ENCODE measurements around the gene GPM6B.

GPM6B gene

DNA sequence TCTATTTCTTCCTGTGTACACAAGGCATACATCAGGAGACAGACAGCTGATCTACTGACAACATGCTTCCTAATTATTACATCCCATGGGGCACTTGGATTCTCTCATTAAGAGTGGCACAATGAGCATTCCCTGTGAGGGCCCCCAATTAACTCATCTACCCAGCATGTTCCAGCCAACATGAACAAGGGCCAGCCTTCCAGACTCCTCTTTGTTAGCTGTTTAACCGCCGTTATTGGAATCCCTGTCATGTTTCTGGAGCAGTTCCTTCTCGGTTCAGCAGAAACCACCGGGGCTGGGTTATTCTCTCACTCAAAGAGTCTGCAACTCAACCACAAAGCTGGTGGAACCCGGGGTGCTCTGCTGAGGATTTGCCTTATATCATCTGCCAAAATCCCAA, 9.9 kb upstream of the GPM6B start:
- FAIRE-seq = no peak
- no peak for DNase-seq (ENCODE audit: insufficient read length, low spot score)

DNA sequence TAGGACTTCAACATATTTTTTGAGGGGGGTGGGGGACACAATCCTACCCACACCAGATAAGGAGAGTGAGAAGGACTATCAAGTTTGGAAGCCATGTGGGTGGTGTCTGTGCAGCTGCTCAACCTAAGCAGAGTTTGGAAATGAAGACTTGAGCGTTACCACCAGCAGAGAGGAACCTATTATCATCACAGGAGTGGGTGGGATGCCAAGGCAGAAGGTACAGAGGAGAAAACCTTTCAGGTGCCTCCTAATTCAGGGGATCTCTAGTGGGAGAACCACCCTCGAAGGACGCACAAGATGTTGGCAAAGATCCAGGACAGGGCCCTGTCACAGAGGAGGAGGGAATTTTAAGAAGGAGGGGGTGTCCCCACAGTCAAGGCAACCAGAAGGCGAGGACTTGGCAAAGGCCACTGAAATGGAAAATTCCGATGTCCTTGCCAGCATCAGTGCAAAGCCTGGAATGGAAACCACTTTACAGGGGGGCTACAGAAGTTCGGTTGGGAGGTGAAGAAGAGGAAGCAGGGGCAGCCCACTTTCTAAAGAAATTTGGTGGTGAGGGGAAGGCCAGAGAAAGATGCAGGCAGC, 8.4 kb upstream of the GPM6B start:
- FAIRE-seq (no peak), DNase-seq (ENCODE audit: insufficient read length, low spot score) (no peak)

DNA sequence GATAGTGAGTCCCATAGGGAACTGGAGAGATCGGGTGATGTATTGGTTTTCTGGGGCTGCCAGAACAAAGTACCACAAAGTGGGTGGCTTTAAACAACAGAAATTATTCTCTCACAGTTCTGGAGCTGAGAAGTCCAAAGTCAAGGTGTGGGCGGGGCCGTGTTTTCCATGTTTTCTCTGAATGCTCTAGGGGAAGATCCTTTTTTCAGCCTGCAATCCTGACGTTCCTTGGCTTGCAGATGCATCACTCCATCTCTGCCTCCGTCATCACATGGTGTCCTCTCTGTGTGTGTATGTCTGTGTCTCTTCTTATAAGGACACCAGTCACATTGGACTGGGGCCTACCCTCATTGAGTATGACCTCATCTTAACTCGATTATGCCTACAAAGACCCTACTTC, 7.9 kb upstream of the GPM6B start:
- FAIRE-seq = no peak
- no peak for DNase-seq (ENCODE audit: insufficient read length, low spot score)

DNA sequence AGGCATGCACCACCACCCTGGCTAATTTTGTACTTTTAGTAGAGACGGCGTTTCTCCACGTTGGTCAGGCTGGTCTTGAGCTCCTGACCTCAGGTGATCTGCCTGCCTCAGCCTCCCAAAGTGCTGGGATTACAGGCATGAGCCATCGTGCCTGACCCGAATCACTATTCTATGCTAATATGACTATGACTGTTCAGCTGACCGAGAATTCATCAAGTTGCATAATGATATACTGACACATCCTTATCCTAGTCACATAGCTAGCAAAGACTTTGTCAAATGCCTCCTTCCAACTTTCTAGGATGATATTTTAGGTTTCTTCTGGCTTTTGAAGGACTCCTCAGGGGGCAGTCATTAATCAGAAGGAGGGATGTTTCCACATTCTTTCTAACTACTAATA, 4.8 kb upstream of the GPM6B start:
- DNase-seq (ENCODE audit: insufficient read length, low spot score) = no peak
- FAIRE-seq = no peak

DNA sequence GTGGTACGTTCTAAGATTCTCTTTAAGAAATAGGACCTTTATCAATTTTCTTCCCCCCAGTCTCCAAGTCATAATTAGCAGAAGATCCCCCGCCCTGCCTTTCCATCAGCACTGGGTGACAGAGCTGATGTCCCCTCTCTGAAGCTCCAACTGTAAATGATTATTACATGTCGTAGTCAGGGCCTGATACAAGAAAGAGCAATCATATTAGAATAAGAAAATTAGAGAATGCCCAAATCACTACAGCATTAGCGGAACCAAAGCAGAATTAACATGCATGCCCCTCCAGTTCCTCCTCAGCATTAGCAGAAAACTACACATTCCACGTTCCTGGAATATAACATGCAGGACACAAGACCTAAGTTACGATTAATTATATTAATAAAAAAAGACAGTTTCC, 717 bp downstream of the GPM6B start:
- no peak for DNase-seq (ENCODE audit: insufficient read length, low spot score)
- no peak for FAIRE-seq

DNA sequence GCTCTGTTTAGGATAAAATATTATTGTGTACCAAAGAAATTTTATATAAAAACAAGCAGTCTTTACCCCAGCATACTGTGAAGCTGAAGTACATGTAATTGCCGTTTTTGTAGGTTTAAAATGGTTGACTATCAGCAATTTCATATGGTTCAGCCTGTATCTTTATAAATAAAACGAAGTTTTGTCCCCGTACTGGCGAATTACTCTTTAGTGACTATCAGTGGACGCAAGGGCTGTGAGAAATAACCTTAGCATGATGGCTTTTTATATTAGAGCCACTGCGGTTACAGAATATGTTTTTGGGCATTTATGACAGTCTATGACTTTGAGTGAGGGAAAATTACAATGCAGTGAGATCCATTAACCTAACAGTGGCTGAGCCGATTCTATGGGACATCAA, 1.2 kb downstream of the GPM6B start:
- FAIRE-seq (no peak), DNase-seq (ENCODE audit: insufficient read length, low spot score) (no peak)

DNA sequence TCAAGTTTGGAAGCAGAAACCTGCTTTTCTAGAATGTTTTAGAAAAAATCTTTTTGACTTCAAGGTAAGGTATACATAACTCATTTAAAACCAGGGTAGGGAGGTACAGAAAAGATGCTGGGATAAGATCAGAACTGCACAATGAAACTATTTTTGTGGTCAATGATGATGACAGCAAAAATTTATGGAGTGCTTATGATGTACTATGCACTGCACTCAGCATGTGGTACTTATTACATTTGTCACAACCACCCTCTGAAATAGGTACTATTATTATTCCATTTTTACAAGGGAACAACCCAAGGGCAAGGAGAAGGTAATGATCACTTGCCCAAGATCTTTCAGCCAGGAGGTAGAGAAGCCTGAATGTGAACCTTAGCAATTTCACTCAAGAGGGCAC, 8.0 kb downstream of the GPM6B start:
- FAIRE-seq = no peak
- no peak for DNase-seq (ENCODE audit: insufficient read length, low spot score)

DNA sequence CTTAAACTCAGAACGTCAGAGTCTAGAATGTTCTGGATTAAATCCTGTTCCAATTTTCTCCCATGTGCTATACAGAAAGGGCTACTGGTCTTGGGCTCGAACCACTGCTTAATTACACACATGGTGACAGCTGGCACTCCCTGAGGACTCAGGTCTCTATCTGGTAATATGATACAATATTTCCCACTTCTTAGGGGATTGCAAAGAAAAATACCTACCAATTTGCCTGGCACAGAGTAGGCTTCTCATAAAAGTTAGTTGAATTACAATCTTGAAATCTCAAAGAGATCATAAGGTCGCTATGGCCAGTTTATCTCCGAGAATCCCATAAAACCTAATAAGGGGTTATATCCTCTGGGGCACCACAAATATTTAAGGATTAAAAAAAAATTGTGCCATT, 8.6 kb downstream of the GPM6B start:
- DNase-seq (ENCODE audit: insufficient read length, low spot score) = no peak
- no peak for FAIRE-seq

DNA sequence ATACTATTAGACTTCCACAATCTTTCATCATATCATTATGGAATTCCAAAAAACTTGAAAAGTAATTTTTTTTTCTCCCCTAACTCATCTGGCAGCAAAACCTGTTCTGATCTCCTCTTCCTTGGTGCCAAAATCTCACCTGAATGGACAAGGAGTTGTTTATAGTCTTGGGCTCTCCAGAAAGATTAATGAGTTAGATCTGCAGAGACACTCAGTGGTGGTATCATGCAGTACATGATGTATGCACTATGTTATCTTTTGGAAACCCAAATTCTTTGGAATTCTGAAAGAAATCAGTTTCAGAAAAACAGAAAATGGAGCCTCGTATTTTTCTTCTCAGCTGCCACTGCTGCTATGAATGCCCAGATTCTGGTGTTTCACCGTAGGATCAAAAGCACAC, 11.7 kb downstream of the GPM6B start:
- no peak for DNase-seq (ENCODE audit: insufficient read length, low spot score)
- FAIRE-seq = no peak

DNA sequence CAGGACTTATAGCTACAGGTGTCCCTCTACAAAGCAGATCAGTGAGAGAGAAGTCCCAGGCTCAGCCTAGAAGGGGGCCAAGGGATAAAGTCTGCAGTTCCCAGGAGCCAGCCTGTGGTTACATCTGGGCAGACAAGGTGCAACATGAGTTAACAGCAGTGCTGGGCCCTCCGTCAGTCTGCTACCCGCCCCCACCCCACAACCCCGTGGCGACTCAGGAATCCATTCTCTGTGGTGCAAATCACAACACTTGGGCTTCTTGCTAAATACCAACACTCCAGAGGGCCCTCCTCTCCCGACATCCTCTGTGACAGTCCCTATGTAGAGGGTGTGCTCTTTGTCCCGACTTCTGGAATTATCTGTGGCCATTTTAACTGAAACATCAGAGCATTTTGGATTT, 13.8 kb downstream of the GPM6B start:
- FAIRE-seq (no peak), DNase-seq (ENCODE audit: insufficient read length, low spot score) (no peak)

DNA sequence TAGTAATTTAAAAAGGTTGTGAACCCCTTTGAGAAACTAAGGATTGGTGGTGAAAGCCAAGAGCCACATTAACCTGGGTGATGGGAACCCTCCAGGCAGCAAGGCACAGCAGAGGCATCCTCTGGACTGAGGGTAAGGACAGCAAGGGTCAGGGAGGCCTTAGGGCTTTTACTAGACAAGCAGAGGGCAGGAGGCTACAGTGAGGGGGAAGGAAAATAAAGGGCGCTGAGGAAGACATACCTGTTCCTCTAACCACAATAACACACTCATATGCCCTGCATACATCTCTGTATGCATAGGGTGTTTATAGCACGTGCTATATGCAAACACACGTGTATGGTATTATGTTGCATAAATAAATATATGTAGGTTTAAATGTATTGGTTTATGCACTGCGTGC, 18.7 kb downstream of the GPM6B start:
- DNase-seq (ENCODE audit: insufficient read length, low spot score) (no peak), FAIRE-seq (no peak)

DNA sequence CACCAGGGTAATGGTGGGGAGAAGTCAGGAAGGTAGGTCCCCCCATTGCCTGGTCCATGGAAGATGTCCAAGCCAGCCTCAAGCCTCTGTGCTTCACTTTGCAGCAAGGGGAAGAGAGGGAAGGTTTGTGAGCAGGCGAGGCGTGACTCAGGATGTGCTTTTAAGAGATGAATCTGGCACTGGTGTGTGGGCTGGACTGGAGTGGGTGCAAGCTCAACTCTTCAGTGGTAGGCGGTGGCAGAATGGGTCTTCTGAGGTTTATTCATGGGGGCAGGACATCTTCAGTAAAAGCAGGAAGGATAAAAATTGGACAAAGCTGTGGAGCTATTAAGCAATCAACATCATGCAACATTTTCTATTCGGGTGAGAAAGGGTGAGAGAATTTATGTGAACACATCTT, 19.4 kb downstream of the GPM6B start:
- no peak for FAIRE-seq
- no peak for DNase-seq (ENCODE audit: insufficient read length, low spot score)

DNA sequence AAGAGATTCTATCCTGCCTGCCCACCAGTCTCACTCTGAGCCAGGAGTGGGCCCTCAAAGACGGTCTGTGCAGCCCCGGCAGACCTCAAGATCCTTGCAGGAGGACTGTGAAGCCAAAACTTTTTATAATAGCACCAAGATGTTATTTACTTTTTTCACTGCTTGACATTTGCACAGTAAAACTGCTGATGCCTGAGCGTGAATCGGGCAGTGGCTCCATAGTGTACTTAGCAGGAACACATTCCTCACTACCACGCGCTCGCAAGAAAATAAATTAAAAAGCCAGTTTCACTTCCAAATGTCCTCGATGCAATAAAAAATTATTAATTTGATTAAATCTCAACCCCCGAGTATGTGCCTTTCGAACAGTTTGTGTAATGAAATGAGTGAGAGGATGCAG, 22.5 kb downstream of the GPM6B start:
- FAIRE-seq = no peak

DNA sequence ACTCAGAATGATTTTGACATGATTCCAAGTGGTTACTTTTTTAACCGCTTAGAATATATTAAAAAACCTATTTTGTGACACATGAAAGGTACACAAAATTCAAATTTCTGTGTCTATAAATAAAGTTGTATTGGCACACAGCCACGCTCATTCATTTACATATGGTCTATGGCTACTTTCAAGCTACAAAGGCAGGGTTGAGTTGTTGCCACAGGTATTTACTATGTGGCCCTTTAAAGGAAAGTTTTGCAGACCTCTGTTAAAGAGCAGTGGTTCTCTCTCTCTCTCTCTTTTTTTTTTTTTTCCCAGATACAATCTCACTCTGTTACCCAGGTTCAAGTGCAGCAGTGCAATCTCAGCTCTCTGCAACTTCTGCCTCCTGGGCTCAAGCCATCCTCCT, 23.0 kb downstream of the GPM6B start:
- FAIRE-seq = no peak

More for the DNA sequence above, 22.5 kb downstream of the GPM6B start:
- no peak for DNase-seq (ENCODE audit: insufficient read length, low spot score)

DNA sequence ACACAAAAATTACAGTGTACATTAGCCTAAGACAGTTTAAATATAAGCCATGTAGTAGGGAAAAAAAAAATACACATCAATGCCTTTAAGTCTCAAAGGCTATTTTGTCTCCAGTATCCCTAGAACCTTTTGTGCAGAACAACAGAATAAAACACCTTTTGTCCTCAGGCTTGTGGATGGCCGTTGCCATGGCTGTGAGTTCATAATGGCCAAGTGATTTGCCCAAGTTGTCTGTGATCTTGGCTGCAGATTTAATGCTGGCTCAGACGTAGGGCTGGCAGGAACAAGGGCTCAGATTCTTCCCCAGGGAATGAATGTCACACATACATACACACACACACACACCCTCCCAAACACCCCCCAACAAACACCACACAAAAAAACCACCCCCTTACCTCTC, 25.3 kb downstream of the GPM6B start:
- no peak for FAIRE-seq
- no peak for DNase-seq (ENCODE audit: insufficient read length, low spot score)

More for the DNA sequence above, 23.0 kb downstream of the GPM6B start:
- DNase-seq (ENCODE audit: insufficient read length, low spot score) = no peak

DNA sequence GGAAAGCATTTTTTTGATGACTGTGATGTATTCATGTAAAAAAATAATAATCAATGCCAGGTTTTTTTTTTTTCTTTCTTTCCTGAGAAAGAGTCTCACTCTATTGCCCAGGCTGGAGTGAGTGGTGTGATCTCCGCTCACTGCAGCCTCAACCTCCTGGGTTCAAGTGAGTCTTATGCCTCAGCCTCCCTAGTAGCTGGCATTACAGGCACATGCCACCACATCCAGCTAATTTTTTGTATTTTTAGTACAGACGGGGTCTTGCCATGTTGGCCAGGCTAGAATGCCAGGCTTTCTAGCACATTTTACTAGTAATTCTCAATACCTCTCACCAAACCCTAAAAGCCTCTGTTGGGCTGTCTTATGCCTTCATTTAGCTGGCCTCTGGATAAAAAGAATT, 25.7 kb downstream of the GPM6B start:
- DNase-seq (ENCODE audit: insufficient read length, low spot score) = no peak
- no peak for FAIRE-seq

DNA sequence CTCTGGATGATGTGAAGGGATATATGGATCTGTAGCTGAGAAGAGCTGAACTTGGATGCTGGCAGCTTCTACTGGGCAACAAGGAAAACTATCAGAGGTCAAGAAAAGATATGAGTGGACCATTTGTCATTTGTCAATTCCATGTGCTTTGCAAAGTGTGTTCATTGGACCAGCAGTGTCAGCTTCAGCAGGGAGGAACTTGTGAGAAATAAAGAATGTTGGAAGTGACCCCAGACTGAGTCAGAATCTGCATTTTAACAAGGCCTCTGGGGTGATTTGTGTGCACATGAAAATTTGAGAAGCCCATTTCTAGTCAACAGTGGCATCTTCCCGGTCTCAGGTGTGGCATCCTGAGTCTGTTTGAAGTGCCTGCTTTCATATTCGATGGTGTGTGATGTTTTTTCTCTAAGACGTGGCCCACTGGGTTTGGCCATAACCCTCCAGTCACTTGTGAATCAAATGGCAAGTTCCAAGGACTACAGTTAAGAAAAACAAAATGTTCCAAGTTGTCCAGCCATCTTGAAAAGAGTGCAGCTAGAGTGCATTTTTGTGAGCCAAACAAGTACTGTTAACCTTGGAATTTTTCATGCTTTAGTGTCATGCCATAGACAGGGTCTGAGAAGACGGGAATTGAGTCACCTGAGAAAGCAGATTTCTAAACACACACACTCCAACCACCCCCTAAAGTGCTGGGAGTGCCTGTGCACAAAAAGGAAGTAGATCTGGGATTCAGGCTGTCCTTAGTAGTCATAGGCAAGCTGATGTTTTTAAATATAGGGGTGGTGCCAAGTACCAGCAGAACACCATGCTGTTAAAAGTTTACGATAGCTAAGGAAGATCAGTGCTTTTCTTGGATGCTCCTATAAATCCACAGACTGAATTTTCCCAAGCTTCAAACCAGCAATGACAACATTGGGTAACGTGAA, 26.4 kb downstream of the GPM6B start:
- DNase-seq (ENCODE audit: insufficient read length, low spot score) (no peak), FAIRE-seq (peak; percentile 11)

DNA sequence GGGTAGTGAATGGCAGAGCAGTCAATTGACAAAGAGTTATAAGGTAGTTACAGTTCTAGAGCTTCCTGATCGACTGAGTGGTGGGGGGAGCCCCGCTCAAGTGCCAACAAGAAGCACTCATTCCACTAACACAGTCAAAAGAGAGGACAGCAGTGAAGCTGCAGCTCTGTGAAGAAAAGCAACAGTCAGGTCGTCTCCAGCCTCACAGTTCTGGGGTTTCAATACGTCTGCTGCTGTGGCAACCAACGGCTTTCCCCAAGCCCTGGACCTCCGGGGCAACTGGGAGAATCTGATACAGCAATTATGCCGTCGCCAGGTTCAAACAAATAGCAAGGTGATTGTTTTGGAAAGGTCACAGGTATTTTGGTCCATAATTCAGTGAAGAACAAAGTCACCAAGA, 30.8 kb downstream of the GPM6B start:
- FAIRE-seq (no peak), DNase-seq (ENCODE audit: insufficient read length, low spot score) (no peak)

DNA sequence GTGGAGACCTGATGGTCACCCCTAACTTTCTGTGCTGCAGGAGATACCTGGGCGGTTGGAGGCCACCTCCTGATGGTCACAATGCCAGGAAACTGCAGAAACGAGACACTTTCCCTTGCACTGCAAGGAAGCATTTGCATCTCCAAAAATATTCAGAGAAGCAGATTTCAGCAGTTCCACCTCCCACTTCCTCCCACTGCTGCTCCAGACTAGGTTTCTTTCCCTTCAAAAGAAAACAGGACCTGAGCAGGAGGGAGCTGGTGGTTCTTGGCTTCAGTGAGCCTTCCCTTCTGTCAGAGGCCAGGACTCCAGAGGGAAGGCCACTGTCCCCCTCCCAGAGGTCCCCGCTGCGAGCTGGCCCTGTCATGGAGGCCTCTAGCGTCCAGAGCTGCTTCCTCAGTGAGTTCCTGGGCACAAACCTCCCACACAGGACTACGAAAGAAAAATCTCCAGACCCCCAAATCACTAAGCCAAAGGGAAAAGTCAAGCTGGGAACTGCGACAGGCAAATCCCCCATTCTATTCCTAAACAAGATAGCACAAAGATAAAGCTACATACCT, 35.9 kb downstream of the GPM6B start:
- FAIRE-seq (no peak), DNase-seq (ENCODE audit: insufficient read length, low spot score) (no peak)

DNA sequence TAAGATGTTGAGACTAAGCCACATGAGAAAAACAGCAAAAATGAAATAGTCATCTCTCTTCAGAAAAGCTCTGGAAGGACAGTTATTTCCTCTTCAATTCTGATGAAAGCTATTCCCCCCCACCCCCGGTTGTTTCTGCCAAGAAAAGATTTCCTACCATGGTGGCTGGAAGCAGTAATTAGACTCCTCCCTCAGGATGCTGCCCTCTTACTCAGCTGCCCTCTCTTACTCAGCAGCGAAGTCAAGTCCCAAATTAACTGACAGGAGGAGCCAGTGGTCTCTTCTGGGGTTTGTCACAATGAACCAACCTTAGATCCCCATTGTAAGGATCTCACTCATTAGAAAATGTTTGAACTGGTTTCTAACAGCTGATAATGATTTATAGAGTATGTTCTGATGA, 38.0 kb downstream of the GPM6B start:
- DNase-seq (ENCODE audit: insufficient read length, low spot score) (no peak), FAIRE-seq (no peak)

DNA sequence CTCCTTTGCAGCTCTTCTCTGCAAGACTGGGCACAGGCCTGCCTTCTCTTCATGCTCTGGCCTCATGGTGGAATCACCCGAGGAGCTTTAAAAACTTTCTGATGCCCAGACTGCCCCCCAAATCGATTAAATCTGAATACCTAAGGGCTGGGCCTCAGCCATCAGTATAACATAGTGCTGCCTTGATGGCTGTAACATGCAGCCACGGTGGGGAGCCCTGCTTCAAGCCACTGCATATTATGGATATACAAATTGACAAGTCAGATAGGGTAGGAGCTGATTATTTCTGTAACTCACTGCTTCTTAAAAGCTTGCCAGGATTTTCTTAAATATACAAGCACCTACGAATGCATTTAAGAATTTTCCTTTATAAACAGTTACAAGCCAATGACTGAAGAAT, 40.5 kb downstream of the GPM6B start:
- no peak for FAIRE-seq
- no peak for DNase-seq (ENCODE audit: insufficient read length, low spot score)

DNA sequence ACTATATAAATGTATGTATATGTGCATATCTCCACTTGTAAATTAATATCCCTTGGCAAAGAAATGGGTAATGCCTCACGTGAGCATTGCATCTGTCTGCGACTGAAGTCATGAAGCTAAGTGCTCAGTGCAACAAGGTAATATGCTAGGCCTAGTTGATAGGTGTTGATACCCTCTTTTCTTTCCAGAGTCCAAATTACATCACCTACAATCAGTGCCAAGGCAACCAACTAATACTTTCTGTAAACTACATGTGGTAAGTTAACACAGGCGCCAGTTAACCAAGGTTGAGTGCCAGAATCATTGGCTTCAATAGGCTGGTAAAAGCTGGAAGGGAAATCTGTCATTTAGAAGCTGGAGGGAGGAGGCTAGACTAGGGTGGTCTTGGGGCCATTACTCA, 41.1 kb downstream of the GPM6B start:
- DNase-seq (ENCODE audit: insufficient read length, low spot score) (no peak), FAIRE-seq (no peak)
